Posterior vena cava (tissue), 2 donors: ENCODE data around the gene NCBP2. TPM values are rescaled to one million over a fixed set of nuclear protein-coding genes. Genes with fewer than 3 reads are reported as not detected.
A peak's percentile ranks its signal among the peaks of the same experiment; 100 is the strongest.
"Not testable (repeated sequence)": the region's sequence is repeated elsewhere in the genome, so short reads cannot be mapped to it uniquely, and the experiment has no call there.

Source experiments
- DNase-seq: peaks from one replicate; pipeline ENCODE4 v3.0.0-alpha.2; 2020; ENCODE audit warnings: low spot score
- intact Hi-C, 2 donors: fragments of 100-400 bp; cut with DNase I; formaldehyde crosslinking; loops; one replicate each; pipeline versions ENCODE4 v1.14.1 to v1.14.2; 2022 to 2023
- total RNA-seq, 2 donors: library from RNA; stranded (reverse); fragmentation: NEBNext Ultra II Directional; extraction: Animal tissue kit (Norgen Biotek cat#: 25700); gene quantifications; one replicate each; pipeline ENCODE4 v1.2.1, GENCODE V29; 2021
- donor health status: DM: yes; HTN: yes; CAD: no.
- donor health status: DM: yes; HTN: yes; CAD: no.

Gene NCBP2
- total RNA-seq, 2 donors from 2014 or later = 42.8 to 44.6 TPM

- DNase-seq = no peak
- intact Hi-C loops = no loop called here
These were observed 5.6 kb upstream of the NCBP2 start for GRCh38 chr3:196947860-196948441.

GRCh38 chr3:196947136-196947859, 5.0 kb upstream of the NCBP2 start:
- intact Hi-C loops = no loop called here
- no peak for DNase-seq

- intact Hi-C loops, DNase-seq: not testable (repeated sequence)
These were observed 1.9 kb upstream of the NCBP2 start for GRCh38 chr3:196944037-196944790.

GRCh38 chr3:196942915-196943277, 568 bp upstream of the NCBP2 start:
- intact Hi-C loops = no loop called here
- no peak for DNase-seq

GRCh38 chr3:196941729-196942225, 551 bp downstream of the NCBP2 start:
- peak; percentile 83 for DNase-seq
- intact Hi-C loops = no loop called here

- no peak for DNase-seq
- intact Hi-C loops = no loop called here
These were observed 3.8 kb downstream of the NCBP2 start for GRCh38 chr3:196938576-196938975.

- intact Hi-C loops = no loop called here
- DNase-seq = no peak
These were observed 4.2 kb downstream of the NCBP2 start for GRCh38 chr3:196938124-196938523.

- intact Hi-C loops = no loop called here
- DNase-seq = no peak
These were observed 6.0 kb downstream of the NCBP2 start for GRCh38 chr3:196936288-196936687.

- intact Hi-C loops = no loop called here
- no peak for DNase-seq
These were observed 9.7 kb downstream of the NCBP2 start for GRCh38 chr3:196932600-196932999.

GRCh38 chr3:196931828-196932587, 10.3 kb downstream of the NCBP2 start:
- intact Hi-C loops = no loop called here
- DNase-seq = no peak

- intact Hi-C loops = no loop called here
- no peak for DNase-seq
These were observed 11.2 kb downstream of the NCBP2 start for GRCh38 chr3:196931157-196931556.

- no peak for DNase-seq
- intact Hi-C loops = no loop called here
These were observed 14.5 kb downstream of the NCBP2 start for GRCh38 chr3:196927571-196928453.

GRCh38 chr3:196920733-196921132, 21.6 kb downstream of the NCBP2 start:
- intact Hi-C loops = no loop called here
- DNase-seq = no peak

GRCh38 chr3:196918968-196919367, 23.4 kb downstream of the NCBP2 start:
- intact Hi-C loops = no loop called here
- DNase-seq = no peak

- intact Hi-C loops = no loop called here
- no peak for DNase-seq
These were observed 25.3 kb downstream of the NCBP2 start for GRCh38 chr3:196916995-196917394.

GRCh38 chr3:196916221-196916620, 26.1 kb downstream of the NCBP2 start:
- intact Hi-C loops = no loop called here
- no peak for DNase-seq

- intact Hi-C loops = no loop called here
- no peak for DNase-seq
These were observed 27.0 kb downstream of the NCBP2 start for GRCh38 chr3:196915375-196915774.

- intact Hi-C loops = no loop called here
- DNase-seq = no peak
These were observed 27.5 kb downstream of the NCBP2 start for GRCh38 chr3:196914866-196915265.

- no peak for DNase-seq
- intact Hi-C loops = no loop called here
These were observed 38.6 kb downstream of the NCBP2 start for GRCh38 chr3:196903740-196904139.
